Sigmoid colon (tissue), 3 donors: ENCODE results near the gene CFAP54.

Experiments
- POLR2A ChIP-seq, 2 donors: fragments of 450-650 bp; IDR thresholded peaks; one replicate each; pipeline ENCODE4 v1.6.1; 2016; ENCODE audit warnings: antibody characterized with exemption in 2 of 2, mild to moderate bottlenecking in 2 of 2, moderate library complexity in 2 of 2
- TF ChIP-seq, protein P1 (sequence below), 4 experiments: fragments of 450-650 bp in 3 of 4; fragments of 200-600 bp in 1 of 4; IDR thresholded peaks; one replicate each; pipeline ENCODE4 v1.5.1; 2016 to 2019; ENCODE audit warnings: antibody characterized with exemption in 4 of 4, mild to moderate bottlenecking in 3 of 4, moderate library complexity in 2 of 4

DNA sequence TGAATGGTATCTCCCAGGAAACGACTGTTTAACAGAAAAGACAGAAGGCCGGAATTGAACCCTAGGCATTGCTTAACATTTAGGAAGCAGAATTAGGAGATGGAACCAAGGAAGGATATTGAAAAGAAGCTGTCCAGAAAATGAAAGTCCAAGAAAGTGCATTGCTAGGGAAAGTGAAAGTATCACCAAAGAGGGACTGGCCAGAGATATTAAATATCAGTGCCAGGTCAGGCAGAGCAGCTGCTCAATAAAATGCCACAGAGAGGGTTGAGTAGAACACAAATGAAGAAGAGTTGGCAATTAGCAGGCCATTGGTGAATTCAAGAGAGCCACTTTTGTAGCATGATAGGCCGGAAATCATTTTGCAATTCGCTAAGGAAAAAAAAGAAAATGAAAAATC lies 101.6 kb downstream of the CFAP54 start:
- no peak for TF ChIP-seq POLR2A (IDR thresholded peaks at IDR 0.05)
- TF ChIP-seq, protein P1, sequence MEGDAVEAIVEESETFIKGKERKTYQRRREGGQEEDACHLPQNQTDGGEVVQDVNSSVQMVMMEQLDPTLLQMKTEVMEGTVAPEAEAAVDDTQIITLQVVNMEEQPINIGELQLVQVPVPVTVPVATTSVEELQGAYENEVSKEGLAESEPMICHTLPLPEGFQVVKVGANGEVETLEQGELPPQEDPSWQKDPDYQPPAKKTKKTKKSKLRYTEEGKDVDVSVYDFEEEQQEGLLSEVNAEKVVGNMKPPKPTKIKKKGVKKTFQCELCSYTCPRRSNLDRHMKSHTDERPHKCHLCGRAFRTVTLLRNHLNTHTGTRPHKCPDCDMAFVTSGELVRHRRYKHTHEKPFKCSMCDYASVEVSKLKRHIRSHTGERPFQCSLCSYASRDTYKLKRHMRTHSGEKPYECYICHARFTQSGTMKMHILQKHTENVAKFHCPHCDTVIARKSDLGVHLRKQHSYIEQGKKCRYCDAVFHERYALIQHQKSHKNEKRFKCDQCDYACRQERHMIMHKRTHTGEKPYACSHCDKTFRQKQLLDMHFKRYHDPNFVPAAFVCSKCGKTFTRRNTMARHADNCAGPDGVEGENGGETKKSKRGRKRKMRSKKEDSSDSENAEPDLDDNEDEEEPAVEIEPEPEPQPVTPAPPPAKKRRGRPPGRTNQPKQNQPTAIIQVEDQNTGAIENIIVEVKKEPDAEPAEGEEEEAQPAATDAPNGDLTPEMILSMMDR (IDR thresholded peaks at IDR 0.05): no peak
